GM13977 (cell line): ENCODE results near the gene ENKD1.

Experiments used
- DNase-seq: peaks from one replicate; pipeline ENCODE4 v3.0.0; 2012; ENCODE audit warnings: low spot score
- CTCF ChIP-seq: IDR thresholded peaks from 2 replicates; pipeline ENCODE4 v1.5.1; 2012; ENCODE audit warnings: mild to moderate bottlenecking, control low read depth; ENCODE audit not compliant: insufficient read depth; ENCODE audit errors: extremely low read depth, missing control alignments
- in situ Hi-C: fragments of 300-500 bp; cut with MboI; formaldehyde crosslinking; loops from one replicate; pipeline ENCODE4 v1.12.0; 2022; ENCODE audit warnings: low sequenced_read_pairs, low pct_unique_long_range_greater_than_20kb, mixed read lengths, inconsistent platforms; ENCODE audit not compliant: unreplicated experiment

ENKD1 gene

GRCh38 chr16:67679935-67680897 lies 13.7 kb upstream of the ENKD1 start:
- in situ Hi-C loops, result loop anchor here (10.0 to 25.0 kb wide), 3 partner anchors 135 to 382 kb away; no protein-coding TSS in a partner anchor
- no peak for TF ChIP-seq CTCF
- DNase-seq, result no peak

GRCh38 chr16:67678354-67679023 lies 11.9 kb upstream of the ENKD1 start:
- in situ Hi-C loops, result loop anchor here (10.0 to 25.0 kb wide), 2 partner anchors 136 to 384 kb away; no protein-coding TSS in a partner anchor
- DNase-seq, result no peak
- no peak for TF ChIP-seq CTCF

GRCh38 chr16:67677712-67678111 lies 11.2 kb upstream of the ENKD1 start:
- TF ChIP-seq CTCF, result no peak
- no peak for DNase-seq
- in situ Hi-C loops, result loop anchor here (10.0 to 25.0 kb wide), 2 partner anchors 137 to 385 kb away; no protein-coding TSS in a partner anchor

GRCh38 chr16:67676939-67677338 lies 10.4 kb upstream of the ENKD1 start:
- no peak for DNase-seq
- TF ChIP-seq CTCF, result no peak
- in situ Hi-C loops, result loop anchor here (10.0 to 25.0 kb wide), 2 partner anchors 138 to 385 kb away; no protein-coding TSS in a partner anchor

GRCh38 chr16:67676516-67676915 lies 10.0 kb upstream of the ENKD1 start:
- no peak for DNase-seq
- in situ Hi-C loops, result loop anchor here (10.0 to 25.0 kb wide), 2 partner anchors 138 to 386 kb away; no protein-coding TSS in a partner anchor
- no peak for TF ChIP-seq CTCF

- in situ Hi-C loops, result loop anchor here (10.0 to 25.0 kb wide), 2 partner anchors 139 to 386 kb away; no protein-coding TSS in a partner anchor
- no peak for DNase-seq
- TF ChIP-seq CTCF, result no peak
Observed at GRCh38 chr16:67675999-67676398, 9.4 kb upstream of the ENKD1 start.
